K562 (cell line): ENCODE measurements around the gene SORT1. TPM values are rescaled to one million over a fixed set of nuclear protein-coding genes. Genes with fewer than 3 reads are reported as not detected.

Experiments used
- ARID1B ChIP-seq: fragments of 450-650 bp; IDR thresholded peaks from 2 replicates; pipeline ENCODE4 v1.6.1; 2016; ENCODE audit warnings: antibody characterized with exemption, mild to moderate bottlenecking, inconsistent platforms
- CHD4 ChIP-seq: fragments of 200-600 bp; sonication (generic); IDR thresholded peaks from 3 replicates; pipeline ENCODE4 v1.6.1; 2012; ENCODE audit warnings: low read depth, mild to moderate bottlenecking, mixed read lengths, low read length, inconsistent platforms; ENCODE audit not compliant: insufficient read depth, insufficient replicate concordance, poor library complexity, severe bottlenecking
- CREB5 ChIP-seq: fragments of 250-450 bp; sonication (Bioruptor Pico); IDR thresholded peaks from 2 replicates; pipeline ENCODE4 v1.5.0; 2020; ENCODE audit warnings: mild to moderate bottlenecking
- HOMEZ ChIP-seq: fragments of 250-450 bp; sonication (Bioruptor Pico); IDR thresholded peaks from 2 replicates; pipeline ENCODE4 v1.4.0; 2020; ENCODE audit warnings: mild to moderate bottlenecking, moderate library complexity
- JUND ChIP-seq, 2 experiments: IDR thresholded peaks; 2 replicates in 1 of 2; 3 replicates in 1 of 2; pipeline ENCODE4 v1.6.1; 2011; ENCODE audit warnings: borderline replicate concordance in 2 of 2, low read depth in 2 of 2, low read length in 2 of 2, improper control_type of control experiment in 1 of 2, missing biosample characterization in 1 of 2, missing genetic modification characterization in 1 of 2, missing genetic modification reagents in 1 of 2
- KAT7 ChIP-seq: sonication (generic); formaldehyde crosslinking; IDR thresholded peaks from 2 replicates; pipeline ENCODE4 v1.8.0; 2022; ENCODE audit warnings: missing genetic modification reagents, mild to moderate bottlenecking, borderline replicate concordance
- MNT ChIP-seq, 2 experiments: fragments of 450-650 bp; conservative IDR thresholded peaks; 2 replicates each; pipeline ENCODE4 v1.6.1; 2017; ENCODE audit warnings: mild to moderate bottlenecking in 2 of 2, moderate library complexity in 2 of 2
- NUFIP1 ChIP-seq: fragments of 450-650 bp; IDR thresholded peaks from 2 replicates; pipeline ENCODE4 v1.6.1; 2018; ENCODE audit not compliant: partially characterized antibody
- PKNOX1 ChIP-seq: fragments of 450-650 bp; IDR thresholded peaks from 2 replicates; pipeline ENCODE4 v1.6.1; 2016
- SLC30A9 ChIP-seq: fragments of 250-450 bp; sonication (Bioruptor Pico); IDR thresholded peaks from 2 replicates; pipeline ENCODE4 v1.8.0; 2022; ENCODE audit warnings: mild to moderate bottlenecking, moderate library complexity
- SMAD3 ChIP-seq: fragments of 450-650 bp; formaldehyde crosslinking; conservative IDR thresholded peaks from 2 replicates; pipeline ENCODE4 v1.4.0; 2020; ENCODE audit warnings: mild to moderate bottlenecking
- SMAD4 ChIP-seq: fragments of 250-450 bp; sonication (Bioruptor Pico); conservative IDR thresholded peaks from 2 replicates; pipeline ENCODE4 v1.8.0; 2021; ENCODE audit warnings: inconsistent platforms, mild to moderate bottlenecking, moderate library complexity
- U2AF1 ChIP-seq: fragments of 200-400 bp; formaldehyde crosslinking; optimal IDR thresholded peaks from 2 replicates; pipeline ENCODE3; 2017; ENCODE audit warnings: mild to moderate bottlenecking, low read depth, low read length, moderate library complexity
- ZBTB17 ChIP-seq: fragments of 450-650 bp; formaldehyde crosslinking; IDR thresholded peaks from 2 replicates; pipeline ENCODE4 v1.4.0; 2020; ENCODE audit warnings: mild to moderate bottlenecking
- ZNF124 ChIP-seq: sonication (generic); formaldehyde crosslinking; IDR thresholded peaks from 2 replicates; pipeline ENCODE4 v1.8.1; 2022; ENCODE audit warnings: missing genetic modification reagents
- ZNF212 ChIP-seq: fragments of 450-650 bp; formaldehyde crosslinking; IDR thresholded peaks from 2 replicates; pipeline ENCODE4 v1.4.0; 2020; ENCODE audit warnings: mild to moderate bottlenecking
- ZNF3 ChIP-seq: fragments of 250-450 bp; sonication (Bioruptor Pico); IDR thresholded peaks from 2 replicates; pipeline ENCODE4 v1.5.0; 2021; ENCODE audit warnings: mild to moderate bottlenecking, moderate library complexity
- ZNF324 ChIP-seq: fragments of 250-450 bp; sonication (Bioruptor Pico); IDR thresholded peaks from 2 replicates; pipeline ENCODE4 v1.4.0; 2020; ENCODE audit warnings: mild to moderate bottlenecking
- ZNF639 ChIP-seq, 2 experiments: fragments of 200-800 bp in 1 of 2; sonication (Bioruptor generic) in 1 of 2; sonication (generic) in 1 of 2; formaldehyde crosslinking in 1 of 2; IDR thresholded peaks in 1 of 2; conservative IDR thresholded peaks in 1 of 2; 2 replicates each; pipeline versions ENCODE4 v1.5.0 to v1.6.1; 2016 to 2020; ENCODE audit warnings: missing compliant biosample characterization in 1 of 2, missing genetic modification characterization in 1 of 2, missing genetic modification reagents in 1 of 2
- ZNF707 ChIP-seq: fragments of 250-450 bp; sonication (Bioruptor Pico); conservative IDR thresholded peaks from 2 replicates; pipeline ENCODE4 v1.8.0; 2022; ENCODE audit warnings: inconsistent platforms, mild to moderate bottlenecking, moderate library complexity
- polyA plus RNA-seq, 8 experiments: library from polyadenylated mRNA; depleted of rRNA in 4 of 8; stranded (reverse) in 5 of 8; unstranded in 3 of 8; fragments of >200 nt; fragmentation: Nextera tagmentation in 2 of 8; fragmentation: Illumina TruSeq in 1 of 8; extraction: Ambion mirVana in 2 of 8; extraction: Trizol in 1 of 8; gene quantifications; 2 replicates each; pipeline versions ENCODE4 v1.2.1 to v1.2.3, GENCODE V29; 2011 to 2014; ENCODE audit warnings: inconsistent platforms in 1 of 8, missing spikeins in 1 of 8
- total RNA-seq, 7 experiments: library from RNA; depleted of rRNA in 6 of 7; stranded (reverse); fragments of >200 nt in 6 of 7; fragmentation: Illumina TruSeq in 2 of 7; extraction: Trizol in 2 of 7; gene quantifications; 2 replicates each; pipeline versions ENCODE4 v1.2.1 to v1.2.3, GENCODE V29; 2011 to 2021; ENCODE audit warnings: low replicate concordance in 1 of 7

SORT1 gene
- total and polyA plus RNA-seq, 9 of the 15 experiments (the other 6 are each of a cell fraction or from before 2014, with no cell fraction given) = 27.4 to 112 (median 65.0) TPM

- TF ChIP-seq KAT7 (CRISPR knock-in tag) = no peak
- TF ChIP-seq MNT (conservative IDR thresholded peaks at IDR 0.05) = no peak
- peak; percentile 80 for TF ChIP-seq PKNOX1
- no peak for TF ChIP-seq ARID1B
- no peak for TF ChIP-seq SLC30A9 (CRISPR knock-in tag)
- 0 out of 2 replicates have a peak, but pooled peaks have one; percentile 21 for TF ChIP-seq SMAD4 (CRISPR knock-in tag)
- TF ChIP-seq HOMEZ (CRISPR knock-in tag) = no peak
- no peak for TF ChIP-seq ZNF3 (CRISPR knock-in tag)
- TF ChIP-seq ZNF707 (CRISPR knock-in tag) = no peak
- TF ChIP-seq NUFIP1 = no peak
- no peak for TF ChIP-seq ZNF124 (CRISPR knock-in tag)
- no peak for TF ChIP-seq ZBTB17 (CRISPR knock-in tag)
- 0 out of 4 replicates have a peak, but pooled peaks of 1 of the 2 experiments have one; percentile 19 for TF ChIP-seq ZNF639 (CRISPR knock-in tag; conservative IDR thresholded peaks at IDR 0.05 in 1 of 2, IDR thresholded peaks at IDR 0.05 in 1 of 2)
- TF ChIP-seq ZNF212 (CRISPR knock-in tag) = no peak
- TF ChIP-seq SMAD3 (CRISPR knock-in tag) = no peak
- no peak for TF ChIP-seq U2AF1
- no peak for TF ChIP-seq CHD4
- TF ChIP-seq CREB5 = no peak
- TF ChIP-seq JUND (IDR thresholded peaks at IDR 0.05; ENCODE audit: borderline replicate concordance, low read depth, low read length) = no peak
- TF ChIP-seq JUND (tag; IDR thresholded peaks at IDR 0.05; ENCODE audit: borderline replicate concordance, low read depth, low read length) = no peak
- no peak for TF ChIP-seq ZNF324 (CRISPR knock-in tag)
Observed at GRCh38 chr1:109275706-109276345, 121.9 kb downstream of the SORT1 start (continued).
